HL-60 (cell line): ENCODE results near the gene TBX4.

Experiments
- CTCF ChIP-seq: IDR thresholded peaks from one replicate; pipeline ENCODE4 v1.5.1; 2011; ENCODE audit warnings: low read length, control low read depth, inconsistent platforms; ENCODE audit not compliant: insufficient read depth
- GABPA ChIP-seq: IDR thresholded peaks from 2 replicates; pipeline ENCODE4 v1.6.1; 2012; ENCODE audit warnings: low read depth
- REST ChIP-seq: IDR thresholded peaks from 2 replicates; pipeline ENCODE4 v1.6.1; 2012; ENCODE audit warnings: low read depth; ENCODE audit not compliant: insufficient replicate concordance

- no peak for TF ChIP-seq CTCF
- no peak for TF ChIP-seq REST
- TF ChIP-seq GABPA = no peak
Measured at GRCh38 chr17:61455324-61456060, 3.3 kb downstream of the TBX4 start.
